ENCODE results near the gene INPP5A.
"Not testable (repeated sequence)": the region's sequence is repeated elsewhere in the genome, so short reads cannot be mapped to it uniquely, and the experiment has no call there.

Gene INPP5A

DNA sequence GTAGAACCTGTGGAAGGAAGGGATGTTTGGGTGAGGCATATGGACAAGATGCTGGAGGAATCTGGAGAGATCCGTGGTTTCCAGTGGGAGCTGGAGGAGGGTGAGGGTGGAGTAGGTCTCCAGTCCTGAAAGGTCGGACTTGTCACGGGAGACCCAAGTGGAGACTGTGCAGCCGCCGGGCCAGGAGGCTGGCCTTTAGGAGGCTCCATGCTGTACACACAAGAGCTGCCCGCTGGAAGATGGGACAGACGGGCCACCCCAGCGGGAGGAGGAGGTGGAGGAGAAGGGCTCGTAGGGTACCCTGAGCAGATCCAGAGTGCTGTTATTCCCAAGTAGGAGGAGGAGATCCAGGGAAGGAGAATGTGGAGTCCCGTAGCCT, 141.6 kb downstream of the INPP5A start:
- Histone ChIP-seq H3K9ac (ENCODE audit: low read depth in 1 of 2, low read length in 2 of 2) (no peak overlapping the region), H3K36me3 (ENCODE audit: control insufficient read depth in 1 of 2, insufficient read depth in 2 of 2, low read length in 2 of 2) (peaks cover 0 to 5% of the 10 kb centered on the region in 2 donors), H3K4me3 (ENCODE audit: low read depth in 1 of 2, low read length in 2 of 2) (no peak overlapping the region), H3K27ac (ENCODE audit: low read depth, low read length) (no peak overlapping the region), H3K27me3 (ENCODE audit: control insufficient read depth in 1 of 2, insufficient read depth in 2 of 2, low read length in 2 of 2) (no peaks in the 10 kb centered on the region), H3K9me3 (ENCODE audit: control insufficient read depth in 1 of 2, low read length in 2 of 2) (no peaks in the 10 kb centered on the region), H3K4me1 (ENCODE audit: control insufficient read depth in 1 of 2, insufficient read depth in 2 of 2, low read length in 2 of 2) (peaks cover 0 to 2% of the 10 kb centered on the region in 2 donors)

DNA sequence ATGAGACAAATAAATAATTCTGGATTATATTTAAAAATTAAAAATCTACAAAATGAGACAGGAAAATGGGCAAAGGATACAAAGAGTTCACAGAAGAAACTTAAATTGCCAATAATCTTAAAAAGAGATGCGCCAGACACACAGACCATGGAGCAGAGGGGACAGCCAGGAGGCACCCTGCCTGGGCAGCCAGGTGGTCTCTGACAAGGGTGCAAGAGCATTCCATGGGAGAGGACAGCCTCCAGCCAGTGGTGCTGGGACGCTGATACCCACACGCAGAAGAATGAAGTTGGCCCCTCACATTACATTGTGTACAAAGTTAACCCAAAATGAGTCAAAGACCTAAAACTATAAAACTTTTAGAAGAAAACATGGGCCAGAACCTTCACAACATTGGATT, 142.1 kb downstream of the INPP5A start:
- no peak overlapping the region for H3K9ac ChIP-seq (ENCODE audit: low read depth in 1 of 2, low read length in 2 of 2)
- no peak overlapping the region for H3K27ac ChIP-seq (ENCODE audit: low read depth, low read length)
- no peaks in the 10 kb centered on the region for H3K9me3 ChIP-seq (ENCODE audit: control insufficient read depth in 1 of 2, low read length in 2 of 2)
- H3K36me3 ChIP-seq (ENCODE audit: control insufficient read depth in 1 of 2, insufficient read depth in 2 of 2, low read length in 2 of 2): peaks cover 0 to 5% of the 10 kb centered on the region in 2 donors
- H3K4me3 ChIP-seq (ENCODE audit: low read depth in 1 of 2, low read length in 2 of 2): no peak overlapping the region
- peaks cover 0 to 6% of the 10 kb centered on the region in 2 donors for H3K4me1 ChIP-seq (ENCODE audit: control insufficient read depth in 1 of 2, insufficient read depth in 2 of 2, low read length in 2 of 2)
- no peaks in the 10 kb centered on the region for H3K27me3 ChIP-seq (ENCODE audit: control insufficient read depth in 1 of 2, insufficient read depth in 2 of 2, low read length in 2 of 2)

DNA sequence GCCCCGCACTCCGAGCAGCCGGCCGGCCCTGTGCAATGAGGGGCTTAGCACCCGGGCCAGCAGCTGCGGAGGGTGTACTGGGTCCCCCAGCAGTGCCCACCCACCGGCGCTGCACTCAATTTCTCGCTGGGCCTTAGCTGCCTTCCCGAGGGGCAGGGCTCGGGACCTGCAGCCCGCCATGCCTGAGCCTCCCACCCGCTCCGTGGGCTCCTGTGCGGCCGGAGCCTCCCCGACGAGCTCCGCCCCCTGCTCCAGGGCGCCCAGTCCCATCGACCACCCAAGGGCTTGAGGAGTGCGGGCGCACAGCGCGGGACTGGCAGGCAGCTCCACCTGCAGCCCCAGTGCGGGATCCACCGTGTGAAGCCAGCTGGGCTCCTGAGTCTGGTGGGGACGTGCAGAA, 143.2 kb downstream of the INPP5A start:
- not testable (repeated sequence) for H3K27ac ChIP-seq (ENCODE audit: low read depth, low read length); H3K9me3 ChIP-seq (ENCODE audit: control insufficient read depth in 1 of 2, low read length in 2 of 2); H3K36me3 ChIP-seq (ENCODE audit: control insufficient read depth in 1 of 2, insufficient read depth in 2 of 2, low read length in 2 of 2); H3K9ac ChIP-seq (ENCODE audit: low read depth in 1 of 2, low read length in 2 of 2); H3K27me3 ChIP-seq (ENCODE audit: control insufficient read depth in 1 of 2, insufficient read depth in 2 of 2, low read length in 2 of 2); H3K4me3 ChIP-seq (ENCODE audit: low read depth in 1 of 2, low read length in 2 of 2)
- peaks cover 0 to 16% of the 10 kb centered on the region in 2 donors for H3K4me1 ChIP-seq (ENCODE audit: control insufficient read depth in 1 of 2, insufficient read depth in 2 of 2, low read length in 2 of 2)

DNA sequence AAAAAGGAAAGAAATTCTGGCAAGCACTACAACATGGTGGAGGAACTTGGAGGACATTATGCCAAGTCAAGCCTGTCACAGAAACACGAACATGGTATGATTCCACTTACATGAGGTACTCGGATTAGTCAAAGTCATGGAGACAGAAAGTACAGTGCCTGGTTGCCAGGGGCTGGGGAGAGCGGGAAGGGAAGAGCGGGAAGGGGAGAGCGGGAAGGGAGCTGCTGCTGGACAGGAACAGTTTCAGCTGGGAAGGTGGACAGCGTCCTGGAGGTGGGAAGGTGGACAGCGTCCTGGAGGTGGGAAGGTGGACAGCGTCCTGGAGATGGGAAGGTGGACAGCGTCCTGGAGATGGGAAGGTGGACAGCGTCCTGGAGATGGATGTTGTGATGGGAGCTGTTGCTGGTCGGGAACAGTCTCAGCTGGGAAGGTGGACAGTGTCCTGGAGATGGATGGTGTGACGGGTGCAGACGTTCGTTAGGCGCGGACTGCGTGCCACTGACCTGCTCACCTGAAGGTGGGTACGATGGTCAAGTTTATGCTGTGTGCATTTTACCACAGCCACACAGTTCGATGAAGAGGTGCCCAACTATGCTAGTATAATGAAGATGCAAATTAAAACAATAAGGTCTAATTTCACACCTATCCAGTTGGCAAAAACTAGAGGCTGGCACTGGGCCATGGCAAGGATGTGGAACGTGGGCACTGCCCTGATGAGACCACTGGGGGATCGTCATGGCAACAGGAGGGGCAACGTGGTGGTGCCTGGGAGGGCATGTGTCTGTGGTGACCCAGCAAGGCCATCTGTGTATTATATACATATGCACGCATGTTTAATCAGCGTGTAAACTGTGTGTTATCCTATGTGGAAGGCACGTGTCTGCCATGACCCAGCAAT, 144.5 kb downstream of the INPP5A start:
- Histone ChIP-seq H3K9ac (ENCODE audit: low read depth in 1 of 2, low read length in 2 of 2) (no peak overlapping the region), H3K36me3 (ENCODE audit: control insufficient read depth in 1 of 2, insufficient read depth in 2 of 2, low read length in 2 of 2) (peaks cover 0 to 5% of the 10 kb centered on the region in 2 donors), H3K27me3 (ENCODE audit: control insufficient read depth in 1 of 2, insufficient read depth in 2 of 2, low read length in 2 of 2) (no peaks in the 10 kb centered on the region), H3K4me1 (ENCODE audit: control insufficient read depth in 1 of 2, insufficient read depth in 2 of 2, low read length in 2 of 2) (peaks cover 0 to 17% of the 10 kb centered on the region in 2 donors), H3K9me3 (ENCODE audit: control insufficient read depth in 1 of 2, low read length in 2 of 2) (no peaks in the 10 kb centered on the region), H3K4me3 (ENCODE audit: low read depth in 1 of 2, low read length in 2 of 2) (no peak overlapping the region), H3K27ac (ENCODE audit: low read depth, low read length) (no peak overlapping the region)

DNA sequence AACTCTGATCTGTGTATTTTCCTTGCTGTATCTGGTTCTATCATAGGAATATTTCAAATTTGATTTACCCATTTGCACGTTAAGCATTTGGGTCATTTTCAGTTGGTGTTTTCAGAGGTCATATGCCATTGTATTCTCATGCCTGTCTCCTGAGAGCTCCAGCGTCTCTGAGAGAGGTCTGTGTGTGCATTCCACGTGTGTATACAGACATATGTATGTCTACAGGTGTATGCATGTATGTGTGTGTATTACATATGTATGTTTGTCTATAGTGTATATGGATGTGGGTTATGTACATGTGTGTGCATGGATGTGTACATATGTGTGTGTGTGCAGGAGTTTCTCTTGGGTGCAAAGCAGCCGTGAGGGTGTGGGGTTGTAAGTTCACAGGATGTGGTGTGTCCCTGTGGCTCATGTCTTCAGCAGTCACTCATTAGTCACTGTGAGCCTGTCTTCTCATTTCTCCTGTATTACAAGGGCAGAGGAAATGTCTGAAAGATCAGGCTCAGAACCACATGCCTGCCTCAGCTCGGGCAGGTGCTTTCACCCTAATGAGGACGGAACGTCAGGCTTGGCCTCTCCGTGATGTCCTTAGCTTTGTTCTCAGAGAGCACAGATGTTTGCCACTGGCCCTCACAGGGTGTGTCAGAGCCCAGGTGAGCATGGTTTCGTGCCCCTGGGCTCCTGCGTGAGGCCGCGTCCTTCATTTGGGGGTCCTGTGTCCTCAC, 146.7 kb downstream of the INPP5A start:
- H3K9ac ChIP-seq (ENCODE audit: low read depth in 1 of 2, low read length in 2 of 2): no peak overlapping the region
- no peaks in the 10 kb centered on the region for H3K9me3 ChIP-seq (ENCODE audit: control insufficient read depth in 1 of 2, low read length in 2 of 2)
- no peak overlapping the region for H3K4me3 ChIP-seq (ENCODE audit: low read depth in 1 of 2, low read length in 2 of 2)
- peaks cover 0 to 5% of the 10 kb centered on the region in 2 donors for H3K36me3 ChIP-seq (ENCODE audit: control insufficient read depth in 1 of 2, insufficient read depth in 2 of 2, low read length in 2 of 2)
- peaks cover 0 to 17% of the 10 kb centered on the region in 2 donors for H3K4me1 ChIP-seq (ENCODE audit: control insufficient read depth in 1 of 2, insufficient read depth in 2 of 2, low read length in 2 of 2)
- no peak overlapping the region for H3K27ac ChIP-seq (ENCODE audit: low read depth, low read length)
- no peaks in the 10 kb centered on the region for H3K27me3 ChIP-seq (ENCODE audit: control insufficient read depth in 1 of 2, insufficient read depth in 2 of 2, low read length in 2 of 2)

DNA sequence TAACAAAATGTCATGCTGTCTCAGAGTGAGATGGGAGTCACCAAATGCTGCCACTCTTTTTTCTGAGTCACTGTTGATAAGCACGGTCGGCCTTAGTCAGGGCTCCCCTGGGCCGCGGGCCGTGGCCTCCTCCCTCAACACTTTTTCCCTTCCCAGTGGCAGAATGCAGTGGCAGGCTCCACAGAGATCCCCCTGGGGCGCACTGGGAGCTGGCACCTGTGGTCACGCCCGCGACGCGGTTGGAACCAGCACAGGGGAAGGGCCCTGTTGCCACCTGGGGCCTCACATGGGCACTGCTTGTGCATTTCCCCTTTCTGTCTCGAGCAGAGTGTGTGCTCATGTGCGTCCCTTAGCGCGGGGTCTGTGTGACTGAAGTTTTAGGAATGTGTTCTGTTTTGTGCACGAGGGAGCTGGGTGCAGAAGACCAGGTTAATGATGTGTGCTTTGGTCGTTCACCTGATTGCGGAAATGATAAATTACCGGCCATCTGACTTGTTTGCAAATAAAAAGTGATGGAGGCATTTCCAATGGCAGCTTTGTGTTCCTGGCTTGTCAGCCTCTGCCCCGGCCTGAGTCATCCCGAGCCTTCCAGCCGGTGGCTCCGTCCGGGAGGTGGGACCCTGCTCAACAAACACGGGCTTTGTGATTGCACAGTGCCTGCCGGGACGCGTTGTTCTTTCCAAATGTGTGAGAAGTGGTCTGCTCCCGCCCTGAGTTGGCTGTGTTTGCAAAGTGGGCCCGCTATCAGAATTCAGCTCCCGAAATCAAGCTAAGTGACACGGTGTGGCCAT, 147.7 kb downstream of the INPP5A start:
- H3K9me3 ChIP-seq (ENCODE audit: control insufficient read depth in 1 of 2, low read length in 2 of 2): no peaks in the 10 kb centered on the region
- H3K4me3 ChIP-seq (ENCODE audit: low read depth in 1 of 2, low read length in 2 of 2): no peak overlapping the region
- H3K27ac ChIP-seq (ENCODE audit: low read depth, low read length): no peak overlapping the region
- H3K9ac ChIP-seq (ENCODE audit: low read depth in 1 of 2, low read length in 2 of 2): no peak overlapping the region
- peaks cover 0 to 17% of the 10 kb centered on the region in 2 donors for H3K4me1 ChIP-seq (ENCODE audit: control insufficient read depth in 1 of 2, insufficient read depth in 2 of 2, low read length in 2 of 2)
- peaks cover 0 to 6% of the 10 kb centered on the region in 2 donors for H3K36me3 ChIP-seq (ENCODE audit: control insufficient read depth in 1 of 2, insufficient read depth in 2 of 2, low read length in 2 of 2)
- no peaks in the 10 kb centered on the region for H3K27me3 ChIP-seq (ENCODE audit: control insufficient read depth in 1 of 2, insufficient read depth in 2 of 2, low read length in 2 of 2)

DNA sequence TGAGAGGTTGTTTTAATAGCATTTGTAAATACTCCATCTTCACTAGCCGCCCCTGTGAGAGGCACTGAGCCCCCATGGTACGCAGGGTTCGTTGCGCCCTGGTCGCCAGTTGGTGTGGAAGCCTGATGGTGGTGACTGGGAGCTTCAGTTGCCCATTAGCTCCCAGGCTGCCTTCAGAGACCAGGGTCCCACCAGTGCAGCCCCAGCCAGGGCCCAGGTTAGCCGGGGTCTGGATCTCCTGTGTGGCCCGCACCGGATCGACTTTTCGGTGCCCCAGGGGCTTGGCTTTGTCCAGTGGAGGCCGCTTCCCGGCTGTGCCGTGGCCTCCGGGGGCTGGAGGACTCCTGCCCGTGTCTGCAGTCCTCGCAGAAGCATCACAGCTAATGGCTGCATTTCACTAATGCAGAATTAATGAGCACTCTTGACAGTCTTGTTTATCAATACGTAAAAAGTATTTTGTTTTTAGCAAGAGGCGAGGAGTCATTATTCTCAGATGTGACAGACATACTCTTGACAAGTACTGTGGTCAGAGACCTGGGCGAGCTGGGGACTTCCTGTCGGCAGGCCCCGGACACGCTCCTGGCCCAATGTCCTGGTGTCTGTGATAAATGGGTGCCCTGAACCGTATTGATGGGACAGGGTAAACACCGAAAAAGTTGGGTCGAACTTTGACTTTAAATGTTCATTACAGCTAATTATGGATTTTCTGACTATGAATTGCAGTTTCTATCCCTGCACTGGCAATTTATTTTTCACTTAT, 148.5 kb downstream of the INPP5A start:
- Histone ChIP-seq H3K4me1 (ENCODE audit: control insufficient read depth in 1 of 2, insufficient read depth in 2 of 2, low read length in 2 of 2) (peaks cover 0 to 17% of the 10 kb centered on the region in 2 donors), H3K4me3 (ENCODE audit: low read depth in 1 of 2, low read length in 2 of 2) (no peak overlapping the region), H3K9ac (ENCODE audit: low read depth in 1 of 2, low read length in 2 of 2) (no peak overlapping the region), H3K9me3 (ENCODE audit: control insufficient read depth in 1 of 2, low read length in 2 of 2) (no peaks in the 10 kb centered on the region), H3K27ac (ENCODE audit: low read depth, low read length) (no peak overlapping the region), H3K27me3 (ENCODE audit: control insufficient read depth in 1 of 2, insufficient read depth in 2 of 2, low read length in 2 of 2) (no peaks in the 10 kb centered on the region), H3K36me3 (ENCODE audit: control insufficient read depth in 1 of 2, insufficient read depth in 2 of 2, low read length in 2 of 2) (peaks cover 0 to 14% of the 10 kb centered on the region in 2 donors)

DNA sequence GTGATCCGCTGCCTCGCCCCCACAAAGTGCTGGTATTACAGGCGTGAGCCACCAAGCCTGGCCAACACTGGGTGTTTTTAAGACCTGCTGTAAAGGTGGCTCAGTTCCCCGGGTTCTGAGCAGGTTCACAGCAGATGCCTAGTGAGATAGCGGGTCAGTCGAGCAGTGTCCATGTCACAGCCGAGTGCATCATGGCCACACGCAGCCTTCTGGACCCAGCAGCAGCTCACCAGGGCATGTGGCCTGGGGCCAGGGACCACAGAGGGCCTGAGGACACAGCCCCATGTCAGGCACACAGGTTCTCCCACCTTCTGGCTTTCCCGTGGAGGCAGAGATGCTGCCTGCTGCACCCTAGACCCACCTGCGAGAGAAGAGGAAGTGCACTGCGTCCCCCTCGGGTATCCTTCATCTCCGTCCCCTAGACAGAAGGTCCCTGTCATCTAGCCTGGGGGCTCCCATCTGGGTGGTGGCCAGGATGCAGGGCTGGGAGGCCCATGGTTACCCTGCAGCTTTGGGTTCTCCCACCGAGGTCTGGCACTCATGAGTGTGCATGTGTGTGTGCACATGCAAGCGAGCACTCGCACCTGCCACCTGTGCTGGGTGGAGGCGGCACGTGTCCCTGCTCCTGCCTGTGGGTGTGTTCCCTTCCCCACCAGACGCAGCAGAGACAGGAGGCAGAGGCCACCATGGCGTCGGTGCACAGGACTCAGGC, 149.8 kb downstream of the INPP5A start:
- Histone ChIP-seq H3K27me3 (ENCODE audit: control insufficient read depth in 1 of 2, insufficient read depth in 2 of 2, low read length in 2 of 2) (no peaks in the 10 kb centered on the region), H3K9ac (ENCODE audit: low read depth in 1 of 2, low read length in 2 of 2) (no peak overlapping the region), H3K36me3 (ENCODE audit: control insufficient read depth in 1 of 2, insufficient read depth in 2 of 2, low read length in 2 of 2) (peaks cover 0 to 14% of the 10 kb centered on the region in 2 donors), H3K27ac (ENCODE audit: low read depth, low read length) (no peak overlapping the region), H3K4me1 (ENCODE audit: control insufficient read depth in 1 of 2, insufficient read depth in 2 of 2, low read length in 2 of 2) (peaks cover 0 to 17% of the 10 kb centered on the region in 2 donors), H3K9me3 (ENCODE audit: control insufficient read depth in 1 of 2, low read length in 2 of 2) (no peaks in the 10 kb centered on the region), H3K4me3 (ENCODE audit: low read depth in 1 of 2, low read length in 2 of 2) (no peak overlapping the region)

DNA sequence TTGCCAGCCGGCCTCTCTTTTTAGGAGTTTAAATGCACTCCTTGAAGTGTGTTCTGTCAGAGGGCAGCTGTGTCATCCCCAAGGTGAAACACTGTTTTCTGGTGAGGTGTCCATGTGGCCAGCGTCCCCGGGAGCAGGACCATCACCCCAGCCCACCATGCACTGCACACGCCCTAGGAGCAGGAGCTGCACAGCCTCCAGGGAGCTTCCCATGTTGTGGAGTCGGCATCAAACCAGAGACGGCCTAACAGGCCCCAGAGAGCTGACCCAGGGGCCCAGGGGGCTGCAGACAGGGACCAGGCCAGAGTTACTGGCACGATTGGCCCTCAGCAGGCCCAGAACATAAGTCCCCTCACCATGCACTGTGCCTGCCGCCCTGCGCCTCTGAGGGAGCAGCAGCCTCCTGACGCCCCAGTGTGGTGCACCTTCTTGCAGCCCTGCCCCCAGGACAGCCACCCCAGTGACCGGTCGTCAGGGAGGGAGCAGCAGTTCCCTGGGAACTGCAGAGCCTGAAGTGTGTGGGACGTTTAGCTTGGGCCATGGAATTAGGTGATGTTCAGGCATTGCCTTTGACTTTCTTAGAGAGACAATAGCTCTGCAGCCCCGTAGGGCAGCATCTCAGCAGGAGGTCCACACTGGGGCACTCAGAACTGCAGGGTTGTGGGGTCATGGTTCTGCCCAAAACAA, 150.4 kb downstream of the INPP5A start:
- Histone ChIP-seq H3K4me3 (ENCODE audit: low read depth in 1 of 2, low read length in 2 of 2) (no peak overlapping the region), H3K9me3 (ENCODE audit: control insufficient read depth in 1 of 2, low read length in 2 of 2) (no peaks in the 10 kb centered on the region), H3K4me1 (ENCODE audit: control insufficient read depth in 1 of 2, insufficient read depth in 2 of 2, low read length in 2 of 2) (peaks cover 0 to 17% of the 10 kb centered on the region in 2 donors), H3K27me3 (ENCODE audit: control insufficient read depth in 1 of 2, insufficient read depth in 2 of 2, low read length in 2 of 2) (no peaks in the 10 kb centered on the region), H3K27ac (ENCODE audit: low read depth, low read length) (no peak overlapping the region), H3K9ac (ENCODE audit: low read depth in 1 of 2, low read length in 2 of 2) (no peak overlapping the region), H3K36me3 (ENCODE audit: control insufficient read depth in 1 of 2, insufficient read depth in 2 of 2, low read length in 2 of 2) (peaks cover 0 to 9% of the 10 kb centered on the region in 2 donors)

Measured in duodenal mucosa (tissue), 2 donors.